C4-2B (cell line): ENCODE data around the gene CCNY.

Experiments used
- CTCF ChIP-seq: fragments of 450-650 bp; conservative IDR thresholded peaks from 2 replicates; pipeline ENCODE4 v1.5.1; 2017; ENCODE audit warnings: mild to moderate bottlenecking
- ZFX ChIP-seq: fragments of 450-650 bp; IDR thresholded peaks from 2 replicates; pipeline ENCODE4 v1.6.1; 2017

- TF ChIP-seq ZFX (no peak), CTCF (no peak)
Measured at GRCh38 chr10:35359056-35359455, 22.7 kb downstream of the CCNY start.
